IMR-90 (cell line): ENCODE data around the gene FAM221A. TPM values are rescaled to one million over a fixed set of nuclear protein-coding genes. Genes with fewer than 3 reads are reported as not detected.
A peak's percentile ranks its signal among the peaks of the same experiment; 100 is the strongest.

Experiments
- ATAC-seq: fragments of 200-7000 bp; cut with Tn5 transposase; 2 replicates; pipeline ENCODE4 v1.9.1; 2020; ENCODE audit warnings: low read depth, mild to moderate bottlenecking, moderate library complexity
- BruUV-seq: library from RNA; stranded (reverse); fragments of 400-500 nt; replicated peaks from 2 replicates; lab custom pipeline; 2021; lab: Mats Ljungman, UMichigan
- CTCF ChIA-PET: fragments of 300-600 bp; formaldehyde crosslinking; extraction: SDS; loops from one replicate; lab custom pipeline; 2021; ENCODE audit warnings: antibody characterized with exemption; lab: Yijun Ruan, JAX
- POLR2A ChIA-PET: fragments of 300-600 bp; sonication (Branson Sonifier 250); formaldehyde crosslinking; loops from one replicate; lab custom pipeline; 2022; ENCODE audit warnings: antibody characterized with exemption; ENCODE audit not compliant: unreplicated experiment; lab: Charles Lee
- DNase-seq: peaks from one replicate; pipeline ENCODE4 v3.0.0; 2013
- H2AFZ ChIP-seq: replicated peaks from 2 replicates; pipeline ENCODE3; 2013; ENCODE audit warnings: low read length, mild to moderate bottlenecking; ENCODE audit not compliant: poor library complexity
- H2AK5ac ChIP-seq: 2 replicates; pipeline ENCODE4 v1.6.1; 2013; ENCODE audit warnings: low read depth, low read length, inconsistent platforms
- H2AK9ac ChIP-seq: replicated peaks from 2 replicates; pipeline ENCODE3; 2013; ENCODE audit warnings: mild to moderate bottlenecking, low read depth, low read length, moderate library complexity; ENCODE audit not compliant: poor library complexity
- H2BK120ac ChIP-seq: 2 replicates; pipeline ENCODE4 v1.6.1; 2013; ENCODE audit warnings: low read depth, low read length, inconsistent platforms
- H2BK15ac ChIP-seq: 3 replicates; pipeline ENCODE4 v1.6.1; 2013; ENCODE audit warnings: low read depth, low read length, inconsistent platforms
- H2BK20ac ChIP-seq: 2 replicates; pipeline ENCODE4 v1.6.1; 2013; ENCODE audit warnings: low read depth, mild to moderate bottlenecking, inconsistent platforms, low read length, moderate library complexity
- H2BK5ac ChIP-seq: 2 replicates; pipeline ENCODE4 v1.6.1; 2013; ENCODE audit warnings: mild to moderate bottlenecking, low read depth, low read length, inconsistent platforms; ENCODE audit not compliant: poor library complexity, severe bottlenecking
- H3K14ac ChIP-seq: replicated peaks from 2 replicates; pipeline ENCODE4 v1.6.1; 2013; ENCODE audit warnings: low read depth, low read length, inconsistent platforms
- H3K18ac ChIP-seq: 2 replicates; pipeline ENCODE4 v1.6.1; 2013; ENCODE audit warnings: low read depth, low read length, control low read depth
- H3K23ac ChIP-seq: 2 replicates; pipeline ENCODE4 v1.6.1; 2013; ENCODE audit warnings: low read depth, low read length, inconsistent platforms
- H3K27ac ChIP-seq: 2 replicates; pipeline ENCODE4 v1.5.1; 2013; ENCODE audit warnings: mild to moderate bottlenecking, control low read depth, low read length; ENCODE audit not compliant: insufficient read depth
- H3K27me3 ChIP-seq: 2 replicates; pipeline ENCODE4 v1.6.1; 2013; ENCODE audit warnings: low read length; ENCODE audit not compliant: control insufficient read depth, insufficient read depth
- H3K36me3 ChIP-seq: 2 replicates; pipeline ENCODE4 v1.6.1; 2013; ENCODE audit warnings: low read length, mixed read lengths; ENCODE audit not compliant: control insufficient read depth, insufficient read depth
- H3K4ac ChIP-seq: 2 replicates; pipeline ENCODE4 v1.6.1; 2013; ENCODE audit warnings: low read depth, low read length, inconsistent platforms
- H3K4me1 ChIP-seq: 2 replicates; pipeline ENCODE4 v1.6.1; 2013; ENCODE audit warnings: low read length, mixed read lengths; ENCODE audit not compliant: control insufficient read depth, insufficient read depth
- H3K4me2 ChIP-seq: 2 replicates; pipeline ENCODE4 v1.6.1; 2013; ENCODE audit warnings: low read depth, mild to moderate bottlenecking, control low read depth, low read length, moderate library complexity
- H3K4me3 ChIP-seq: 2 replicates; pipeline ENCODE4 v1.5.1; 2013; ENCODE audit warnings: low read depth, mild to moderate bottlenecking, control low read depth, low read length, moderate library complexity; ENCODE audit not compliant: insufficient read depth
- H3K56ac ChIP-seq: 2 replicates; pipeline ENCODE4 v1.6.1; 2013; ENCODE audit warnings: low read length, inconsistent platforms; ENCODE audit not compliant: insufficient read depth; ENCODE audit errors: extremely low read depth
- H3K79me1 ChIP-seq, 2 experiments: 2 replicates each; pipeline ENCODE4 v1.6.1; 2013; ENCODE audit warnings: low read length in 2 of 2, inconsistent platforms in 1 of 2, low read depth in 1 of 2
- H3K9ac ChIP-seq: 2 replicates; pipeline ENCODE4 v1.6.1; 2013; ENCODE audit warnings: low read depth, low read length, control low read depth
- H3K9me1 ChIP-seq: 2 replicates; pipeline ENCODE4 v1.6.1; 2013; ENCODE audit warnings: low read length, inconsistent platforms; ENCODE audit not compliant: insufficient read depth
- H3K9me3 ChIP-seq: 2 replicates; pipeline ENCODE4 v1.6.1; 2013; ENCODE audit warnings: low read length; ENCODE audit not compliant: control insufficient read depth, insufficient read depth
- H4K20me1 ChIP-seq: 2 replicates; pipeline ENCODE4 v1.6.1; 2013; ENCODE audit warnings: low read length, inconsistent platforms; ENCODE audit not compliant: insufficient read depth
- H4K5ac ChIP-seq: 2 replicates; pipeline ENCODE4 v1.6.1; 2013; ENCODE audit warnings: mild to moderate bottlenecking, low read depth, low read length, control low read depth
- H4K8ac ChIP-seq, 2 experiments: 2 replicates each; pipeline ENCODE4 v1.6.1; 2013; ENCODE audit warnings: low read depth in 2 of 2, low read length in 2 of 2, control low read depth in 1 of 2, inconsistent platforms in 1 of 2
- H4K91ac ChIP-seq: 2 replicates; pipeline ENCODE4 v1.6.1; 2013; ENCODE audit warnings: low read depth, low read length, inconsistent platforms; ENCODE audit not compliant: insufficient read depth
- BHLHE40 ChIP-seq: fragments of 150-350 bp; IDR thresholded peaks from 2 replicates; pipeline ENCODE4 v1.6.1; 2016; ENCODE audit warnings: mild to moderate bottlenecking, low read depth, low read length
- CTCF ChIP-seq: conservative IDR thresholded peaks from 2 replicates; pipeline ENCODE4 v1.5.1; 2012; ENCODE audit warnings: mild to moderate bottlenecking, low read depth, low read length, improper control_type of control experiment
- FOS ChIP-seq: fragments of 150-350 bp; IDR thresholded peaks from 2 replicates; pipeline ENCODE4 v1.6.1; 2016; ENCODE audit warnings: low read depth, low read length
- MAZ ChIP-seq: IDR thresholded peaks from 2 replicates; pipeline ENCODE4 v1.6.1; 2012; ENCODE audit warnings: low read depth, mild to moderate bottlenecking, low read length, improper control_type of control experiment, moderate library complexity, borderline replicate concordance
- NFE2L2 ChIP-seq: fragments of 150-350 bp; IDR thresholded peaks from 2 replicates; pipeline ENCODE4 v1.6.1; 2016; ENCODE audit warnings: low read depth, mild to moderate bottlenecking, low read length
- RAD21 ChIP-seq: IDR thresholded peaks from 2 replicates; pipeline ENCODE4 v1.6.1; 2012; ENCODE audit warnings: low read length, improper control_type of control experiment
- SMC3 ChIP-seq: fragments of 150-350 bp; IDR thresholded peaks from 2 replicates; pipeline ENCODE4 v1.6.1; 2016; ENCODE audit warnings: low read depth, mild to moderate bottlenecking, antibody characterized with exemption, low read length, moderate library complexity
- WGBS, 2 experiments: methylation state at CpG; one replicate each; pipeline versions ENCODE4 v1.1.5 to v1.1.7; 2013; ENCODE audit warnings: missing lambda C conversion rate in 2 of 2; ENCODE audit not compliant: insufficient read length in 1 of 2; ENCODE audit errors: extremely low coverage in 2 of 2; 5-methylcytosine and 5-hydroxymethylcytosine counted together
- dilution Hi-C: fragments of 300-500 bp; cut with HindIII; formaldehyde crosslinking; loops from one replicate; pipeline ENCODE4 v1.14.3; 2018; ENCODE audit warnings: low sequenced_read_pairs; ENCODE audit not compliant: unreplicated experiment
- in situ Hi-C: fragments of 300-500 bp; cut with MboI; formaldehyde crosslinking; loops from 3 replicates; pipeline ENCODE4 v1.14.3; 2019; ENCODE audit warnings: low sequenced_read_pairs, inconsistent platforms, mixed read lengths
- intact Hi-C: fragments of 100-400 bp; cut with micrococcal nuclease; formaldehyde crosslinking; loops from 2 replicates; pipeline ENCODE4 v1.10.0; 2022
- polyA plus RNA-seq, 3 experiments: library from polyadenylated mRNA; depleted of rRNA; stranded (reverse); fragments of >200 nt; gene quantifications; 2 replicates each; pipeline ENCODE4 v1.2.3, GENCODE V29; 2012; ENCODE audit warnings: low replicate concordance in 1 of 3
- total RNA-seq: library from RNA; depleted of rRNA; stranded (reverse); fragments of >200 nt; gene quantifications from 2 replicates; pipeline ENCODE4 v1.2.3, GENCODE V29; 2012

Gene FAM221A
- total and polyA plus RNA-seq, 2 of the 4 experiments (the other 2 are of a cell fraction), result 1.1 to 2.1 TPM

- Histone ChIP-seq H2BK120ac (peak overlapping the region; percentile 38), H3K9me1 (no peaks in the 10 kb centered on the region), H4K91ac (0 out of 2 replicates have a peak overlapping the region, but pooled peaks have one; percentile 51), H4K20me1 (no peaks in the 10 kb centered on the region; the same call in 1 of the 2 replicates), H3K23ac (no peak overlapping the region), H3K14ac (no peak overlapping the region), H2BK15ac (peak overlapping the region; percentile 59; the same call in 1 of the 3 replicates), H3K9ac (no peak overlapping the region), H3K36me3 (no peaks in the 10 kb centered on the region), H3K18ac (no peak overlapping the region), H4K5ac (no peak overlapping the region), H2AK9ac (no peak overlapping the region), H3K9me3 (no peaks in the 10 kb centered on the region), H3K4me1 (peaks cover 2% of the 10 kb centered on the region; the same call in 1 of the 2 replicates), H3K4ac (no peak overlapping the region), H3K4me3 (no peak overlapping the region), H4K8ac (peak overlapping the region in 1 of 2 experiments; percentile 7; a peak in 1 of 4 replicates), H3K56ac (no peak overlapping the region), H3K79me1 (no peaks in the 10 kb centered on the region), H3K4me2 (peak overlapping the region; percentile 57; the same call in 1 of the 2 replicates), H2BK20ac (peak overlapping the region; percentile 77), H3K27me3 (no peaks in the 10 kb centered on the region), H3K27ac (no peak overlapping the region), H2AK5ac (peak overlapping the region; percentile 63; the same call in 1 of the 2 replicates), H2AFZ (no peak overlapping the region), H2BK5ac (no peak overlapping the region)
- ChIA-PET CTCF (interaction anchor here (0.7 to 1.2 kb wide), 7 partner anchors 10 to 440 kb away, joined by 3 to 10 read pairs (median 5); no protein-coding TSS in a partner anchor), POLR2A (interaction anchor here (0.6 kb wide), 1 partner anchor 8 kb away, joined by 3 read pairs; no protein-coding TSS in a partner anchor)
- in situ Hi-C loops (no loop called here), intact Hi-C loops (loop anchor here (1.0 to 10.0 kb wide), 6 partner anchors 60 to 955 kb away; partner anchors contain the start of gene PALS2), dilution Hi-C loops (loop anchor here (25.0 kb wide), 1 partner anchor 125 kb away; the partner anchor contains the start of gene CCDC126)
- no peak for TF ChIP-seq FOS
- TF ChIP-seq CTCF, result peak; percentile 87
- no peak for TF ChIP-seq NFE2L2
- no peak for TF ChIP-seq BHLHE40
- no peak for TF ChIP-seq MAZ
- TF ChIP-seq RAD21, result peak; percentile 92
- TF ChIP-seq SMC3, result peak; percentile 96
- WGBS, 2 experiments, result 0% methylated on average over 2 of the region's 8 CpGs; no CpG with 5 or more reads in 1 of the 2 experiments
- DNase-seq, result peak; percentile 78
- BruUV-seq, result no TSS peak
- peak; percentile 24; the same call in 1 of the 2 replicates for ATAC-seq
Measured at GRCh38 chr7:23712368-23713284, 32.6 kb downstream of the FAM221A start.
